Measurements from ENCODE around the gene HDAC11. TPM values are rescaled to one million over a fixed set of nuclear protein-coding genes. Genes with fewer than 3 reads are reported as not detected.

The HDAC11 gene
- total and polyA plus RNA-seq, 4 donors, result 16.8 to 22.2 (median 19.4) TPM

GRCh38 chr3:13522236-13522635, 42.1 kb downstream of the HDAC11 start:
- Histone ChIP-seq H3K27me3 (ENCODE audit: control insufficient read depth in 1 of 2, insufficient read depth in 2 of 2, low read length in 1 of 2) (no peaks in the 10 kb centered on the region), H3K4me3 (ENCODE audit: low read length in 2 of 2) (no peak overlapping the region), H3K36me3 (ENCODE audit: control insufficient read depth in 1 of 2, insufficient read depth in 2 of 2, low read length in 1 of 2) (no peaks in the 10 kb centered on the region), H3K4me1 (ENCODE audit: control insufficient read depth in 1 of 2, insufficient read depth in 2 of 2, low read length in 2 of 2) (no peaks in the 10 kb centered on the region), H3K27ac (ENCODE audit: low read depth in 1 of 2, low read length in 2 of 2) (no peak overlapping the region), H3K9me3 (ENCODE audit: control insufficient read depth, low read length) (no peaks in the 10 kb centered on the region)
- intact Hi-C loops (cut with DNase I), result no loop called here
- DNase-seq (no peak), ATAC-seq (ENCODE audit: low FRiP score) (no peak)
- WGBS, 2 donors, result 90 to 92% methylated on average over 5 of the region's 5 CpGs

GRCh38 chr3:13524979-13525669, 45.0 kb downstream of the HDAC11 start:
- Histone ChIP-seq H3K27ac (ENCODE audit: low read depth in 1 of 2, low read length in 2 of 2) (no peak overlapping the region), H3K36me3 (ENCODE audit: control insufficient read depth in 1 of 2, insufficient read depth in 2 of 2, low read length in 1 of 2) (no peaks in the 10 kb centered on the region), H3K27me3 (ENCODE audit: control insufficient read depth in 1 of 2, insufficient read depth in 2 of 2, low read length in 1 of 2) (no peaks in the 10 kb centered on the region), H3K9me3 (ENCODE audit: control insufficient read depth, low read length) (no peaks in the 10 kb centered on the region), H3K4me3 (ENCODE audit: low read length in 2 of 2) (no peak overlapping the region), H3K4me1 (ENCODE audit: control insufficient read depth in 1 of 2, insufficient read depth in 2 of 2, low read length in 2 of 2) (no peaks in the 10 kb centered on the region)
- intact Hi-C loops (cut with DNase I), result no loop called here
- WGBS, 2 donors, result 88 to 90% methylated on average over 10 of the region's 10 CpGs
- DNase-seq, result no peak
- no peak for ATAC-seq (ENCODE audit: low FRiP score)

GRCh38 chr3:13525827-13526625, 45.9 kb downstream of the HDAC11 start:
- peak; percentile 22 for ATAC-seq (ENCODE audit: low FRiP score)
- 90 to 91% methylated on average over 20 of the region's 20 CpGs for WGBS, 2 donors
- no peaks in the 10 kb centered on the region for H3K9me3 ChIP-seq (ENCODE audit: control insufficient read depth, low read length)
- H3K36me3 ChIP-seq (ENCODE audit: control insufficient read depth in 1 of 2, insufficient read depth in 2 of 2, low read length in 1 of 2), result no peaks in the 10 kb centered on the region
- no peak overlapping the region for H3K4me3 ChIP-seq (ENCODE audit: low read length in 2 of 2)
- intact Hi-C loops (cut with DNase I), result no loop called here
- H3K27me3 ChIP-seq (ENCODE audit: control insufficient read depth in 1 of 2, insufficient read depth in 2 of 2, low read length in 1 of 2), result no peaks in the 10 kb centered on the region
- no peak for DNase-seq
- H3K4me1 ChIP-seq (ENCODE audit: control insufficient read depth in 1 of 2, insufficient read depth in 2 of 2, low read length in 2 of 2), result no peaks in the 10 kb centered on the region
- no peak overlapping the region for H3K27ac ChIP-seq (ENCODE audit: low read depth in 1 of 2, low read length in 2 of 2)

GRCh38 chr3:13526626-13526949, 46.5 kb downstream of the HDAC11 start:
- WGBS, 2 donors, result 88 to 92% methylated on average over 5 of the region's 5 CpGs
- ATAC-seq (ENCODE audit: low FRiP score) (peak; percentile 17), DNase-seq (peak in 1 of 2 donors; percentile 20)
- no peaks in the 10 kb centered on the region for H3K9me3 ChIP-seq (ENCODE audit: control insufficient read depth, low read length)
- no peaks in the 10 kb centered on the region for H3K4me1 ChIP-seq (ENCODE audit: control insufficient read depth in 1 of 2, insufficient read depth in 2 of 2, low read length in 2 of 2)
- H3K36me3 ChIP-seq (ENCODE audit: control insufficient read depth in 1 of 2, insufficient read depth in 2 of 2, low read length in 1 of 2), result no peaks in the 10 kb centered on the region
- no peak overlapping the region for H3K4me3 ChIP-seq (ENCODE audit: low read length in 2 of 2)
- intact Hi-C loops (cut with DNase I), result no loop called here
- H3K27ac ChIP-seq (ENCODE audit: low read depth in 1 of 2, low read length in 2 of 2), result no peak overlapping the region
- no peaks in the 10 kb centered on the region for H3K27me3 ChIP-seq (ENCODE audit: control insufficient read depth in 1 of 2, insufficient read depth in 2 of 2, low read length in 1 of 2)

GRCh38 chr3:13528217-13528867, 48.2 kb downstream of the HDAC11 start:
- H3K27me3 ChIP-seq (ENCODE audit: control insufficient read depth in 1 of 2, insufficient read depth in 2 of 2, low read length in 1 of 2), result no peaks in the 10 kb centered on the region
- intact Hi-C loops (cut with DNase I), result no loop called here
- H3K36me3 ChIP-seq (ENCODE audit: control insufficient read depth in 1 of 2, insufficient read depth in 2 of 2, low read length in 1 of 2), result no peaks in the 10 kb centered on the region
- peak in 1 of 2 donors; percentile 33 for DNase-seq
- H3K4me3 ChIP-seq (ENCODE audit: low read length in 2 of 2), result no peak overlapping the region
- no peaks in the 10 kb centered on the region for H3K4me1 ChIP-seq (ENCODE audit: control insufficient read depth in 1 of 2, insufficient read depth in 2 of 2, low read length in 2 of 2)
- WGBS, 2 donors, result 43 to 51% methylated on average over 11 of the region's 11 CpGs
- ATAC-seq (ENCODE audit: low FRiP score), result no peak
- H3K27ac ChIP-seq (ENCODE audit: low read depth in 1 of 2, low read length in 2 of 2), result no peak overlapping the region
- H3K9me3 ChIP-seq (ENCODE audit: control insufficient read depth, low read length), result no peaks in the 10 kb centered on the region

- H3K36me3 ChIP-seq (ENCODE audit: control insufficient read depth in 1 of 2, insufficient read depth in 2 of 2, low read length in 1 of 2), result no peaks in the 10 kb centered on the region
- H3K4me3 ChIP-seq (ENCODE audit: low read length in 2 of 2), result no peak overlapping the region
- ATAC-seq (ENCODE audit: low FRiP score) (no peak), DNase-seq (peak in 1 of 2 donors; percentile 21)
- H3K27ac ChIP-seq (ENCODE audit: low read depth in 1 of 2, low read length in 2 of 2), result no peak overlapping the region
- no peaks in the 10 kb centered on the region for H3K27me3 ChIP-seq (ENCODE audit: control insufficient read depth in 1 of 2, insufficient read depth in 2 of 2, low read length in 1 of 2)
- 78 to 88% methylated on average over 5 of the region's 5 CpGs for WGBS, 2 donors
- intact Hi-C loops (cut with DNase I), result no loop called here
- no peaks in the 10 kb centered on the region for H3K9me3 ChIP-seq (ENCODE audit: control insufficient read depth, low read length)
- H3K4me1 ChIP-seq (ENCODE audit: control insufficient read depth in 1 of 2, insufficient read depth in 2 of 2, low read length in 2 of 2), result no peaks in the 10 kb centered on the region
These were observed 49.3 kb downstream of the HDAC11 start for GRCh38 chr3:13529196-13530112.

- Histone ChIP-seq H3K4me1 (ENCODE audit: control insufficient read depth in 1 of 2, insufficient read depth in 2 of 2, low read length in 2 of 2) (no peaks in the 10 kb centered on the region), H3K27ac (ENCODE audit: low read depth in 1 of 2, low read length in 2 of 2) (no peak overlapping the region), H3K9me3 (ENCODE audit: control insufficient read depth, low read length) (no peaks in the 10 kb centered on the region), H3K36me3 (ENCODE audit: control insufficient read depth in 1 of 2, insufficient read depth in 2 of 2, low read length in 1 of 2) (no peaks in the 10 kb centered on the region), H3K27me3 (ENCODE audit: control insufficient read depth in 1 of 2, insufficient read depth in 2 of 2, low read length in 1 of 2) (no peaks in the 10 kb centered on the region), H3K4me3 (ENCODE audit: low read length in 2 of 2) (no peak overlapping the region)
- intact Hi-C loops (cut with DNase I), result no loop called here
- ATAC-seq (ENCODE audit: low FRiP score) (no peak), DNase-seq (peak in 1 of 2 donors; percentile 41)
- WGBS, 2 donors, result 51 to 66% methylated on average over 12 of the region's 12 CpGs
These were observed 50.3 kb downstream of the HDAC11 start for GRCh38 chr3:13530241-13531009.

GRCh38 chr3:13532085-13532484, 52.0 kb downstream of the HDAC11 start:
- Histone ChIP-seq H3K27me3 (ENCODE audit: control insufficient read depth in 1 of 2, insufficient read depth in 2 of 2, low read length in 1 of 2) (no peaks in the 10 kb centered on the region), H3K27ac (ENCODE audit: low read depth in 1 of 2, low read length in 2 of 2) (no peak overlapping the region), H3K4me1 (ENCODE audit: control insufficient read depth in 1 of 2, insufficient read depth in 2 of 2, low read length in 2 of 2) (no peaks in the 10 kb centered on the region), H3K4me3 (ENCODE audit: low read length in 2 of 2) (no peak overlapping the region), H3K36me3 (ENCODE audit: control insufficient read depth in 1 of 2, insufficient read depth in 2 of 2, low read length in 1 of 2) (no peaks in the 10 kb centered on the region), H3K9me3 (ENCODE audit: control insufficient read depth, low read length) (no peaks in the 10 kb centered on the region)
- DNase-seq (peak in 1 of 2 donors; percentile 60), ATAC-seq (ENCODE audit: low FRiP score) (peak; percentile 40)
- intact Hi-C loops (cut with DNase I), result no loop called here
- WGBS, 2 donors, result 93 to 98% methylated on average over 9 of the region's 9 CpGs
